Articular chondrocyte of knee joint (primary cell): ENCODE measurements around the gene C3orf38. TPM values are rescaled to one million over a fixed set of nuclear protein-coding genes. Genes with fewer than 3 reads are reported as not detected.

Experiments used
- total RNA-seq: library from RNA; depleted of rRNA; stranded (reverse); fragments of >200 nt; gene quantifications from 2 replicates; pipeline ENCODE4 v1.2.3, GENCODE V29; 2012

C3orf38 gene
- total RNA-seq = 40.6 and 48.9 TPM in 2 replicates

DNA sequence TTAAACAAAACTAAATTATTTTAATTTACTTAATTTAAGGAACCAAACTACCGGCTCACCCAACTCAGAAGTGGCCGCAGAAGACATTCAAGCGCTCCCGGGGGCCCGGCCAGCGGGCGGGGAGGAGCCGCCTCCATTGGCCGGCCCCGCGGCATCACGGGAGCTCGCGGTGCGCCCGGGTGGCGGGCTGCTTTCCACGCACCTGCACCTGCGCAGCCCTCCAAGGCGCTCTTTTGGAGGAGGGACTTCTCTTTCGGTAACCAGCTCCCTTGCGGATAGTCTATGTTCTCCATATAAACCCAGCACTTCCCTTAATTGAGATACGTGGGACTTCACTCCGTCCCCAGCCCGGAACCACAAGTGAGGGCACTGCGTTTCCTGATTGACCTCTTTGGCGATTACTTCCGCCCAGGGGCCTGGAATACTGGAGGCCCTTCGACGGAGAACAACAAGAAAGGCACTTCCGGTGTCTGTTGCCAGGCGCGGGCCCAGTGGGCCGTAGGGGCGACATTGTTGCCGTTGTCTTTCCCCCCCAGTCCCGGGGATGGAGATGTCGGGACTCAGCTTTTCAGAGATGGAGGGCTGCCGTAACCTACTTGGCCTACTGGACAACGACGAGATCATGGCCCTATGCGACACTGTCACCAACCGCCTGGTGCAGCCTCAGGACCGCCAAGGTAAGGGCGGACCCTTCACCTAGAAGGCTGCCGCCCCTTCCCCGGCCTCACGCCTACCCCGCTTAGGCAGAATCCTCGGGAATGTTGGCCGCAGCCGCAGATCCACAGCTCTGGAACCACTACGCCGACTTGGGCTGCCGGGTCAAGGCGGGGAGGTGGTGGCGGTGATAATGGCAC is at the start of gene C3orf38:
Gene C3orf38 (plus strand): TSS at position 451 of the 854 bp plus-strand sequence. CDS start 94 bp downstream, at position 545.

Other genes with a start within 250 kb of the C3orf38 start
- gene CGGBP1, start 91.0 kb upstream of the C3orf38 start, total RNA-seq = 86.2 and 86.8 TPM in 2 replicates
- gene ZNF654, start 90.7 kb upstream of the C3orf38 start, total RNA-seq = 29.5 and 37.3 TPM in 2 replicates